Mucosa of descending colon (tissue), 3 donors: ENCODE data around the gene RTEL1. TPM values are rescaled to one million over a fixed set of nuclear protein-coding genes. Genes with fewer than 3 reads are reported as not detected.
A peak's percentile ranks its signal among the peaks of the same experiment; 100 is the strongest.

ENCODE experiments used
- ATAC-seq: fragments of 200-7000 bp; cut with Tn5 transposase; one replicate; pipeline ENCODE4 v1.9.1; 2020; ENCODE audit warnings: mild to moderate bottlenecking, moderate library complexity
- DNase-seq, 3 donors: peaks; one replicate each; pipeline ENCODE4 v3.0.0-alpha.2; 2020
- H3K36me3 ChIP-seq: fragments of 200-600 bp; one replicate; pipeline ENCODE4 v1.8.0; 2021; ENCODE audit warnings: low read depth, mild to moderate bottlenecking
- H3K4me1 ChIP-seq: fragments of 200-600 bp; one replicate; pipeline ENCODE4 v1.8.0; 2021; ENCODE audit warnings: low read depth, mild to moderate bottlenecking
- H3K4me3 ChIP-seq: fragments of 200-600 bp; one replicate; pipeline ENCODE4 v1.8.0; 2021; ENCODE audit warnings: mild to moderate bottlenecking
- H3K9me3 ChIP-seq: fragments of 200-600 bp; one replicate; pipeline ENCODE4 v1.8.0; 2021; ENCODE audit warnings: mild to moderate bottlenecking
- CTCF ChIP-seq: fragments of 200-600 bp; IDR thresholded peaks from one replicate; pipeline ENCODE4 v1.8.0; 2022; ENCODE audit warnings: antibody characterized with exemption, mild to moderate bottlenecking
- intact Hi-C, 2 donors: fragments of 100-400 bp; cut with DNase I in 1 of 2; cut with micrococcal nuclease in 1 of 2; formaldehyde crosslinking; loops; one replicate each; pipeline versions ENCODE4 v1.11.0 to v1.11.1; 2022; cut with DNase I, micrococcal nuclease
- total RNA-seq, 3 donors: library from RNA; stranded (reverse); fragmentation: NEBNext Ultra II Directional in 2 of 3; extraction: Animal tissue kit (Norgen Biotek cat#: 25700) in 2 of 3; gene quantifications; one replicate each; pipeline versions ENCODE4 v1.2.1 to v1.2.4, GENCODE V29; 2021 to 2023
- donor health status: DM: no; HTN: no; CAD: no; lungs with moderate emphysema.
- donor health status: DM: no; HTN: no; CAD: no.
- donor health status: DM: no; HTN: yes; CAD: no.

The RTEL1 gene
- total RNA-seq, 3 donors from 2014 or later, result 23.5 to 42.8 (median 34.2) TPM

- ATAC-seq (peak; percentile 16), DNase-seq (peak in 2 of 3 donors; percentile 50 to 70)
- Histone ChIP-seq H3K4me3 (no peak overlapping the region), H3K36me3 (no peaks in the 10 kb centered on the region), H3K4me1 (peaks cover 51% of the 10 kb centered on the region), H3K9me3 (no peaks in the 10 kb centered on the region)
- no peak for TF ChIP-seq CTCF
- intact Hi-C loops, result no loop called here
These were observed 33.0 kb downstream of the RTEL1 start for GRCh38 chr20:63690898-63691710.

- DNase-seq, result peak in 2 of 3 donors; percentile 66 to 81
- peak; percentile 31 for ATAC-seq
These were observed 33.8 kb downstream of the RTEL1 start for GRCh38 chr20:63691711-63692435.

GRCh38 chr20:63692436-63693082 is 34.4 kb downstream of the RTEL1 start:
- Histone ChIP-seq H3K4me3 (no peak overlapping the region), H3K36me3 (no peaks in the 10 kb centered on the region), H3K4me1 (peaks cover 53% of the 10 kb centered on the region), H3K9me3 (no peaks in the 10 kb centered on the region)
- intact Hi-C loops, result no loop called here
- ATAC-seq (peak; percentile 11), DNase-seq (peak in 2 of 3 donors; percentile 57 to 67)
- no peak for TF ChIP-seq CTCF

More at GRCh38 chr20:63691711-63692435, 33.8 kb downstream of the RTEL1 start:
- Histone ChIP-seq H3K9me3 (no peaks in the 10 kb centered on the region), H3K4me1 (peaks cover 53% of the 10 kb centered on the region), H3K36me3 (no peaks in the 10 kb centered on the region), H3K4me3 (no peak overlapping the region)
- intact Hi-C loops, result no loop called here
- TF ChIP-seq CTCF, result no peak

GRCh38 chr20:63693083-63693732 is 35.1 kb downstream of the RTEL1 start:
- no peaks in the 10 kb centered on the region for H3K36me3 ChIP-seq
- ATAC-seq (no peak), DNase-seq (peak in 1 of 3 donors; percentile 49)

More at GRCh38 chr20:63693083-63693732, 35.1 kb downstream of the RTEL1 start:
- no peak for TF ChIP-seq CTCF
- Histone ChIP-seq H3K9me3 (no peaks in the 10 kb centered on the region), H3K4me1 (peaks cover 57% of the 10 kb centered on the region), H3K4me3 (no peak overlapping the region)
- intact Hi-C loops, result no loop called here
